Endothelial cell of umbilical vein (primary cell): ENCODE data around the gene RINL. TPM values are rescaled to one million over a fixed set of nuclear protein-coding genes. Genes with fewer than 3 reads are reported as not detected.
A peak's percentile ranks its signal among the peaks of the same experiment; 100 is the strongest.

ENCODE experiments used
- BruUV-seq: library from RNA; stranded (reverse); fragments of 400-500 nt; replicated peaks from 2 replicates; lab custom pipeline; 2021; lab: Mats Ljungman, UMichigan
- CTCF ChIA-PET: fragments of 300-600, 350-600 bp; sonication (Branson Sonifier 250); formaldehyde crosslinking; loops from one replicate; lab custom pipeline; 2021; ENCODE audit warnings: antibody characterized with exemption, inconsistent platforms; lab: Charles Lee
- POLR2A ChIA-PET: fragments of 300-600, 350-600 bp; sonication (Branson Sonifier 250); formaldehyde crosslinking; loops from one replicate; lab custom pipeline; 2021; ENCODE audit warnings: antibody characterized with exemption, inconsistent platforms; lab: Charles Lee
- DNase-seq: peaks from one replicate; pipeline ENCODE4 v3.0.0-alpha.2; 2011; ENCODE audit warnings: low read depth, low spot score
- FAIRE-seq: peaks from 2 replicates; lab custom pipeline; 2011; peaks lifted over from hg19 to GRCh38; lab: Jason Lieb, UNC
- H2AFZ ChIP-seq: 2 replicates; pipeline ENCODE4 v1.6.0; 2012; ENCODE audit warnings: low read depth, low read length, control low read depth, inconsistent platforms
- H3K27ac ChIP-seq: 2 replicates; pipeline ENCODE4 v1.5.1; 2011; ENCODE audit warnings: low read depth, mild to moderate bottlenecking, control low read depth, low read length, moderate library complexity; ENCODE audit not compliant: insufficient read depth
- H3K27me3 ChIP-seq, 2 experiments: 2 replicates each; pipeline versions ENCODE4 v1.6.0 to v1.6.1; 2011; ENCODE audit warnings: low read length in 2 of 2, mixed read lengths in 1 of 2; ENCODE audit not compliant: control insufficient read depth in 2 of 2, insufficient read depth in 2 of 2
- H3K36me3 ChIP-seq, 2 experiments: 2 replicates in 1 of 2; 3 replicates in 1 of 2; pipeline ENCODE4 v1.5.1; 2011; ENCODE audit warnings: low read length in 2 of 2, mild to moderate bottlenecking in 1 of 2, moderate library complexity in 1 of 2; ENCODE audit not compliant: control insufficient read depth in 2 of 2, insufficient read depth in 2 of 2; ENCODE audit errors: extremely low read depth in 1 of 2
- H3K4me1 ChIP-seq: 3 replicates; pipeline ENCODE4 v1.5.1; 2011; ENCODE audit warnings: mild to moderate bottlenecking, low read length; ENCODE audit not compliant: control insufficient read depth, insufficient read depth; ENCODE audit errors: extremely low read depth
- H3K4me2 ChIP-seq: 2 replicates; pipeline ENCODE4 v1.6.1; 2011; ENCODE audit warnings: low read length, control low read depth, mixed read lengths; ENCODE audit not compliant: insufficient read depth
- H3K4me3 ChIP-seq, 3 experiments: fragments of 200-600 bp in 1 of 3; sonication (generic), shearing (Covaris generic) in 1 of 3; replicated peaks in 1 of 3; 2 replicates each; pipeline ENCODE4 v1.5.1; 2011 to 2016; ENCODE audit warnings: control low read depth in 3 of 3, low read length in 3 of 3, mild to moderate bottlenecking in 2 of 3, inconsistent platforms in 1 of 3, low read depth in 1 of 3, moderate library complexity in 1 of 3; ENCODE audit not compliant: insufficient read depth in 1 of 3
- H3K79me2 ChIP-seq: 2 replicates; pipeline ENCODE4 v1.6.0; 2012; ENCODE audit warnings: low read length, inconsistent platforms; ENCODE audit not compliant: control insufficient read depth, insufficient read depth
- H3K9ac ChIP-seq: replicated peaks from 2 replicates; pipeline ENCODE3; 2011; ENCODE audit warnings: low read length, control low read depth; ENCODE audit not compliant: insufficient read depth; ENCODE audit errors: extremely low read depth
- H3K9me1 ChIP-seq: replicated peaks from 3 replicates; pipeline ENCODE4 v1.6.0; 2011; ENCODE audit warnings: mild to moderate bottlenecking, low read length; ENCODE audit not compliant: control insufficient read depth, insufficient read depth; ENCODE audit errors: extremely low read depth
- H3K9me3 ChIP-seq: replicated peaks from 2 replicates; pipeline ENCODE4 v1.5.1; 2012; ENCODE audit warnings: low read length, inconsistent platforms; ENCODE audit not compliant: control insufficient read depth, insufficient read depth
- H4K20me1 ChIP-seq: replicated peaks from 2 replicates; pipeline ENCODE3; 2011; ENCODE audit warnings: mild to moderate bottlenecking, low read length; ENCODE audit not compliant: control insufficient read depth, insufficient read depth; ENCODE audit errors: extremely low read depth
- EZH2 ChIP-seq: IDR thresholded peaks from 2 replicates; pipeline ENCODE4 v1.6.1; 2012; ENCODE audit warnings: borderline replicate concordance, low read depth, mild to moderate bottlenecking, moderate library complexity, low read length, inconsistent platforms; ENCODE audit not compliant: severe bottlenecking
- FOS ChIP-seq: IDR thresholded peaks from 2 replicates; pipeline ENCODE4 v1.6.1; 2011; ENCODE audit warnings: mild to moderate bottlenecking, low read length, moderate library complexity, borderline replicate concordance; ENCODE audit not compliant: insufficient read depth
- GATA2 ChIP-seq: IDR thresholded peaks from 2 replicates; pipeline ENCODE4 v1.7.0; 2011; ENCODE audit warnings: low read depth, mild to moderate bottlenecking, moderate library complexity, mixed read lengths, low read length; ENCODE audit not compliant: insufficient read length, insufficient read depth
- JUN ChIP-seq: IDR thresholded peaks from 2 replicates; pipeline ENCODE4 v1.6.1; 2011; ENCODE audit warnings: borderline replicate concordance, low read depth; ENCODE audit not compliant: insufficient read length, insufficient read depth
- MYC ChIP-seq: IDR thresholded peaks from one replicate; pipeline ENCODE4 v1.6.1; 2011; ENCODE audit warnings: mild to moderate bottlenecking, low read depth, low read length
- POLR2A ChIP-seq: IDR thresholded peaks from 2 replicates; pipeline ENCODE4 v1.6.1; 2012; ENCODE audit warnings: low read depth, mild to moderate bottlenecking, control low read depth, low read length
- POLR2AphosphoS5 ChIP-seq: IDR thresholded peaks from 2 replicates; pipeline ENCODE4 v1.6.1; 2012; ENCODE audit warnings: low read depth, mild to moderate bottlenecking, control low read depth, low read length, moderate library complexity; ENCODE audit not compliant: insufficient read depth
- dilution Hi-C: fragments of 300-500 bp; cut with MboI; formaldehyde crosslinking; loops from one replicate; pipeline ENCODE4 v1.15.0; 2019; ENCODE audit warnings: low sequenced_read_pairs; ENCODE audit not compliant: extremely low pct_ligation_motif_present
- intact Hi-C: fragments of 100-400 bp; cut with micrococcal nuclease; formaldehyde crosslinking; loops from one replicate; pipeline ENCODE4 v1.10.0; 2022
- polyA plus RNA-seq, 4 experiments: library from polyadenylated mRNA; depleted of rRNA in 3 of 4; stranded (reverse) in 3 of 4; unstranded in 1 of 4; fragments of >200 nt; gene quantifications; 2 replicates each; pipeline versions ENCODE4 v1.2.1 to v1.2.3, GENCODE V29; 2011 to 2012; ENCODE audit warnings: missing spikeins in 1 of 4
- total RNA-seq: library from RNA; stranded (reverse); gene quantifications from 2 replicates; pipeline ENCODE4 v1.2.3, GENCODE V29; 2021
- TF ChIP-seq, protein P1 (sequence below): IDR thresholded peaks from 2 replicates; pipeline ENCODE4 v1.6.1; 2011; ENCODE audit not compliant: insufficient read depth, insufficient read length
- TF ChIP-seq, protein P2 (sequence below), 2 donors: IDR thresholded peaks; 1 replicate in 1 of 2; 2 replicates in 1 of 2; pipeline ENCODE4 v1.5.1; 2011; ENCODE audit warnings: low read length in 2 of 2, mild to moderate bottlenecking in 2 of 2, moderate library complexity in 2 of 2, control low read depth in 1 of 2, inconsistent platforms in 1 of 2, low read depth in 1 of 2; ENCODE audit not compliant: insufficient read depth in 1 of 2; ENCODE audit errors: extremely low read depth in 1 of 2

RINL gene
- total and polyA plus RNA-seq, 2 donors (not counting 3 experiments of a cell fraction or from before 2014, with no cell fraction given) = 5.3 to 10.1 TPM

DNA sequence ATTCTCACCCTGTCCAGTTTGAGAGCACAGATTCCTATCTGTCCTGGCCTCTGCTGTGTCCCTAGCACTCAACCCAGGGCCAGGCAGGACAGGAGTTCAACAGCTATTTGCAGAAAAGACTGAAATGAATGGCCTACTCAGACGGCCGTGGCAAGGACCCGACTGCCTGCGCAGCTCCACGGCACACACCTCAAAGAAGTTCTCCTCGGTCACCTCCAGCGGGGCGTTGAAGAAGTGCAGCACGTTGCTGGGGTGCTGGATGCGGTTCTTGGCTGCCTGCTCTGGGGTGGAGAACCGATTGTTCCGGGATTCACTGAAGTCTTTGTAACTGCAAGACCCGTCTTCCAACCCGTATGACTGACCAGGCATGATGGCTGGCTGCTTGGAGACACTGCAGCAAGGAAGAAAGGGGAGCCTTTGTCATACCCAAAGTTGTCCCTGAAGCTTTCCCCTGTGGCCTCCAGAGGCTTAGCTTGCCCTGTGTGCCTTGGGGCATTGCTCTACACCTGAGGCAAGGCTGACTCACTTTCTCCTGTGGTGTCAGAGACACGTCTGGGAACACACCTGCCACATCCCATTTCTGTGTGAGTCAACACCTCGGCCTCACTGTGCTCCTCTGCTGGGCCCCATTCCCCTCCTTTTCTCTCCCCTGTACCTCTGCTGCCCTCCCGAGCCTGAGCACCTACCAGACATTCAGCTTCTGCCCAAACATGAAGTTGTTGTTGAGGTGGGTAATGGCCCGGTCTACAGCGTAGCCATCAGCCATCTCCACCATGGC, 39.7 kb downstream of the RINL start:
- BruUV-seq = no TSS peak
- Histone ChIP-seq H3K79me2 (peaks cover 22% of the 10 kb centered on the region), H4K20me1 (no peaks in the 10 kb centered on the region), H3K9me1 (no peaks in the 10 kb centered on the region), H3K27ac (no peak overlapping the region), H3K4me2 (no peak overlapping the region), H3K36me3 (peaks cover 49 to 66% of the 10 kb centered on the region in 2 experiments), H3K4me3 (no peak overlapping the region), H2AFZ (no peak overlapping the region), H3K4me1 (no peaks in the 10 kb centered on the region), H3K9ac (no peak overlapping the region), H3K27me3 (no peaks in the 10 kb centered on the region), H3K9me3 (no peaks in the 10 kb centered on the region)
- POLR2A ChIA-PET = no interaction called here
- CTCF ChIA-PET = no interaction called here
- DNase-seq (no peak), FAIRE-seq (no peak)
- TF ChIP-seq, protein P1, sequence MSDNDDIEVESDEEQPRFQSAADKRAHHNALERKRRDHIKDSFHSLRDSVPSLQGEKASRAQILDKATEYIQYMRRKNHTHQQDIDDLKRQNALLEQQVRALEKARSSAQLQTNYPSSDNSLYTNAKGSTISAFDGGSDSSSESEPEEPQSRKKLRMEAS = no peak
- TF ChIP-seq EZH2 (no peak), POLR2A (peak; percentile 20), JUN (no peak), FOS (no peak), GATA2 (no peak)
- intact Hi-C loops (no loop called here), dilution Hi-C loops (no loop called here)

DNA sequence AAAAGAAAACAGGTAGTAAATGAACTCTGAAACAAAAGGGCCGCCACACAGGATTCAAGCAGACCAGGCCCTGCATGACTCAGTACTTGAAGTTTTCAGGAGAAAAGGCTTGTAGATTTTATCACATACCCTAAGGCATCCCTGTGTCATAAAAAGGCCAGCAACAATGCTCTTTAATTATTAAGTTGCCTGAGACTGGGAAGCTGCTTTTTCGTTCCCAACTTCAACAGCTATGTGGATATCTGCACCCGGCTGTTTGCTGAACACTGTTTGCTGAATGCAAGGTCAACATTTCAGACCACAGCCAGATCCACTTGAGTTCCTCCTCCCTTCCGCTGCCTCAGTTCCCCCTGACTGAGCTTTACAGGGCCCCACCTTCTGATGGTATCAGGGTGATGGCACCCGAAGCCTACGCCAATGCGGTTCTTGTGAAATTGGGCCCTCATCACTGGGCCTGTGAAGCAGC, 40.4 kb downstream of the RINL start:
- H3K4me2 ChIP-seq = no peak overlapping the region
- H4K20me1 ChIP-seq = no peaks in the 10 kb centered on the region
- H3K9ac ChIP-seq = no peak overlapping the region
- no peak overlapping the region for H3K4me3 ChIP-seq
- no peak overlapping the region for H3K27ac ChIP-seq
- no TSS peak for BruUV-seq
- intact Hi-C loops (no loop called here), dilution Hi-C loops (no loop called here)
- CTCF ChIA-PET = interaction anchor here (0.6 to 1.2 kb wide), 2 partner anchors 28 to 68 kb away, joined by 3 to 5 read pairs; no protein-coding TSS in a partner anchor
- H3K27me3 ChIP-seq = no peaks in the 10 kb centered on the region
- POLR2A ChIA-PET = no interaction called here
- peaks cover 15% of the 10 kb centered on the region for H3K79me2 ChIP-seq
- no peaks in the 10 kb centered on the region for H3K9me3 ChIP-seq
- no peak for TF ChIP-seq POLR2A
- TF ChIP-seq, protein P1 = no peak
- no peak for TF ChIP-seq POLR2AphosphoS5
- TF ChIP-seq, protein P2, sequence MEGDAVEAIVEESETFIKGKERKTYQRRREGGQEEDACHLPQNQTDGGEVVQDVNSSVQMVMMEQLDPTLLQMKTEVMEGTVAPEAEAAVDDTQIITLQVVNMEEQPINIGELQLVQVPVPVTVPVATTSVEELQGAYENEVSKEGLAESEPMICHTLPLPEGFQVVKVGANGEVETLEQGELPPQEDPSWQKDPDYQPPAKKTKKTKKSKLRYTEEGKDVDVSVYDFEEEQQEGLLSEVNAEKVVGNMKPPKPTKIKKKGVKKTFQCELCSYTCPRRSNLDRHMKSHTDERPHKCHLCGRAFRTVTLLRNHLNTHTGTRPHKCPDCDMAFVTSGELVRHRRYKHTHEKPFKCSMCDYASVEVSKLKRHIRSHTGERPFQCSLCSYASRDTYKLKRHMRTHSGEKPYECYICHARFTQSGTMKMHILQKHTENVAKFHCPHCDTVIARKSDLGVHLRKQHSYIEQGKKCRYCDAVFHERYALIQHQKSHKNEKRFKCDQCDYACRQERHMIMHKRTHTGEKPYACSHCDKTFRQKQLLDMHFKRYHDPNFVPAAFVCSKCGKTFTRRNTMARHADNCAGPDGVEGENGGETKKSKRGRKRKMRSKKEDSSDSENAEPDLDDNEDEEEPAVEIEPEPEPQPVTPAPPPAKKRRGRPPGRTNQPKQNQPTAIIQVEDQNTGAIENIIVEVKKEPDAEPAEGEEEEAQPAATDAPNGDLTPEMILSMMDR (IDR thresholded peaks at IDR 0.05; ENCODE audit: extremely low read depth in 1 of 2, insufficient read depth in 1 of 2, low read depth in 1 of 2, low read length in 2 of 2) = no peak
- no peak for TF ChIP-seq EZH2
- no peak for TF ChIP-seq JUN
- no peak for TF ChIP-seq FOS
- TF ChIP-seq MYC = no peak
- TF ChIP-seq GATA2 = no peak
- no peak for DNase-seq
- FAIRE-seq = no peak
- H2AFZ ChIP-seq = no peak overlapping the region
- no peaks in the 10 kb centered on the region for H3K4me1 ChIP-seq
- H3K36me3 ChIP-seq = peaks cover 44 to 59% of the 10 kb centered on the region in 2 experiments
- no peaks in the 10 kb centered on the region for H3K9me1 ChIP-seq
